SH-SY5Y (cell line): ENCODE measurements around the gene RCOR1.

Experiments
- GATA2 ChIP-seq: IDR thresholded peaks from 2 replicates; pipeline ENCODE4 v1.6.1; 2011; ENCODE audit warnings: mild to moderate bottlenecking, low read depth, low read length
- GATA3 ChIP-seq: IDR thresholded peaks from 2 replicates; pipeline ENCODE4 v1.6.1; 2011; ENCODE audit warnings: low read depth, mild to moderate bottlenecking, low read length, moderate library complexity

DNA sequence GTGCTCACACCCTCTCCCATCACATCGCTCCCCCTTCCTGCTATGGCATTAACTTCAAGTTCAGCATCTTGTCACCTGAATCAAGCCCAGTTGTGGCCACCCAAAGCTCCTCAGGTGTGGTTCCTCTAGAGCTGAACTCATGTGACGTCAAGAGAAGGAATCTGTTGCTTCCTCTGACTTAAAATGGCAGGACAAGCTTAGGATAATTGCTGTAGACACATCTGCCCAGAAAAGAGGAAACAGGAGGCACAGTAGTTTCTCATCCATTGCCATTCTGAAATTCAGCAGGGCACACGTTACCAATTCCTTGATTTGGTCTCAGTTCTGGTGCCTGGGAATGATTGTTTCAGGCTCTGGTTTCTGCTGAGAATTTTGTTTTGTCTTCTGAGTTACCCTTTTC lies 52.1 kb downstream of the RCOR1 start:
- TF ChIP-seq GATA2, result no peak
- no peak for TF ChIP-seq GATA3
